GM13976 (cell line): ENCODE measurements around the gene CNNM1.

Source experiments
- DNase-seq: peaks from one replicate; pipeline ENCODE4 v3.0.0; 2012; ENCODE audit warnings: low spot score
- CTCF ChIP-seq: IDR thresholded peaks from 2 replicates; pipeline ENCODE4 v1.5.1; 2012; ENCODE audit warnings: borderline replicate concordance, mild to moderate bottlenecking; ENCODE audit not compliant: insufficient read depth; ENCODE audit errors: extremely low read depth, missing control alignments, control extremely low read depth
- in situ Hi-C: fragments of 300-500 bp; cut with MboI; formaldehyde crosslinking; loops from one replicate; pipeline ENCODE4 v1.12.0; 2022; ENCODE audit warnings: low sequenced_read_pairs, mixed read lengths, inconsistent platforms; ENCODE audit not compliant: unreplicated experiment

Gene CNNM1

GRCh38 chr10:99340650-99341049 is 11.5 kb downstream of the CNNM1 start:
- no peak for DNase-seq
- in situ Hi-C loops = no loop called here
- no peak for TF ChIP-seq CTCF

DNA sequence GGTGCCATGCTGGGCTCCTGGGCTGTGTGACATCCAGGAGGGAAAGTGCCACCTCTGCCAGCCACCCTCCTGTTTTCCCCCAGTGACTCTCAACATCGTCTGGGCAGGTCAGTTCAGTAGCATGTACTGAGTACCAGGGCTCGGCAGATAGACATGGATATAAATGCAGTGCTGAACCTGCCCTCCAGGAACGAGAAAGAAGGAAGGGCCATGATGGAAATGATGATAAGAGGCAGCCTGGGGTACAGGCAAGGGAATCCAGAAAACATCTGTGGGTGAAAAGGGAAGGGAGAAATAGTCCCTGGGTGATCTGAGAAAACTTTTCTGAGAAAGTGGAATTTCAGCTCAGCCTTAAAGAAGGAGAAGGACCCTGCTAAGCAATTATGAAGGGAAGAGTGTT is 12.1 kb downstream of the CNNM1 start:
- no peak for DNase-seq
- TF ChIP-seq CTCF = no peak
- in situ Hi-C loops = no loop called here

DNA sequence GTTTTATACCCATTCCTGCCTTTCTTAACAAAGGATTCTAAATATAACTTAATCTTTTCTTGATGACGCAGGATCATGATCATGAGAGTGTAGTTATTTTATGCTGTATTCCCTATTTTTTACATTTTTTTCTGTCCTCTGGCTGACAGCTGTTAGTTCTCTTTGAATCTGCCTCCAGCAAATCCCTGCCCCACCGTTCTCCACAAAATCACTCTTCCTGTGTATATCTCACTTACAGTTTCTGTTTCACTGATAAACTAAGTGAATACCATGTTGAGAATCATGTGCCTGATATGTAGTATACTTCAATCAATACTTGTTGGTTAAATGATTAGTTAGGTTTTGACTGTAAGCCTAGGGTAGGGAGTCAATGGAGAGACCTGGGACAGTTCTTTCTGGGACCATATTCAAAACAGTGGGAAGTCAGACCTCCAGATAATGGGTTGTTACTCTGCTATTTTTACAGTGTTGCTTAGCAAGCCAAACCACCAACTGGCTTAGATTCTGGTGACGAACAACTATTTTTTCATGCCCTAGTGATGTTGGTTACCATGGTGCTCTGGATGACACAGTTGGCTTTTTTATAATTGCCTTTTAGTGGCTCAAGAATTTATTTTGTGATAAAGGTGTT is 12.8 kb downstream of the CNNM1 start:
- no peak for TF ChIP-seq CTCF
- DNase-seq = no peak
- in situ Hi-C loops = no loop called here

DNA sequence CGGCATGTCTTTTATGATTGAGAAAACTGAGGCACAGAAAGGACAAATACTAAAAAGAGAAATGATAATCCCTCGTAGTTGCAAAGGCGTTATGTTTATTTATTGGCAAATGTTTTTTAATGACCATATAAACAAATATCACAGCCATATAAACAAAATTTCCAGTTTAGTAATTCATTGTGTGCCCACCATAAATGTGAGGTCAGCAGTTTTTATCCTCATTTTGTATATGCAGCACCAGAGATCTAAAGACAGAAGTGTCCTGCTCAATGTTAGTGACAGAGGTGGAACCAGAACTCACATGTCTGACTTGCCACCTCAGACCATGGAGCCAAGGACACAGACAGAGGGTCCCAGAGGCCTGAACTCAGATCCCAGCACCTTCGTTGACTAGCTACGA is 14.1 kb downstream of the CNNM1 start:
- no peak for DNase-seq
- no peak for TF ChIP-seq CTCF
- in situ Hi-C loops = no loop called here

DNA sequence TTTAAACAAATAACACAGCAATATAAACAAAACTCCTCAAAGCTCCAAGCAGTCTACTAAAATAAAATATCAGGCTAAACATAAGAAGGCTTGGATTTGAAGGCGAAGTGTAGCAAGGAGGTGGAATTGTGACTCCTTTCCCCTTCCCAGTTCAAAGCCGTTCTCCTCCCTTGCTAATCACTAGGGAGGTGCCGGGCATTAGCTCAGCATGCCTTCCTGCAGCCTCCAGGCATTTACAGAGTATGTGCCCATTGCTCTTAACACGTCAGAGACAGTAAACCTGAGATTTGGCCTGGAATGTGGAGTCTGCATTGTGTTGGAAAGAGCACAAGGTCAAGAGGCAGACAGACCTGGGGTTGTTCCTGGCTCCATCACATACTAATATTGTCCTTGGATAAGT is 15.6 kb downstream of the CNNM1 start:
- no peak for TF ChIP-seq CTCF
- DNase-seq = no peak
- in situ Hi-C loops = no loop called here

DNA sequence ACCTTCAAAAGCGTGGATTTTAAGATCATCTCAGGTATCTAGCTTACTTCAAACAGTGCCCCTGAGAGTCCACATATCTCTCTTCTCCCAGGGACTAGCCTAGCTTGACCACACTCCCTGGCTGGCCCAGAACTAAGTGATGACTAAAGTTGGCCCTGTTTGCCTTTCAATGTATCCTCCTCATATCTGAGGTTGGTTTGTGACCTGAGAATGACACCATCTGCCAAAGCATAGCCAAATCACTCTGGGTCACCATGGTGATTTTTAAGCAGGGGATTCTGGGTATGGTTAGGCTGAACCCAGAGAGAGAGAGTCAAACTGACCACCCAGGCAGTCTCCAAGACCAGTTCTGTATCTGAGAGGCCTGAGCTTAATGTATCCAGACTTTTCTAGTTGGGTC is 16.2 kb downstream of the CNNM1 start:
- in situ Hi-C loops = no loop called here
- TF ChIP-seq CTCF = no peak
- DNase-seq = no peak
